ENCODE measurements around the gene CHRNG.

CHRNG gene

DNA sequence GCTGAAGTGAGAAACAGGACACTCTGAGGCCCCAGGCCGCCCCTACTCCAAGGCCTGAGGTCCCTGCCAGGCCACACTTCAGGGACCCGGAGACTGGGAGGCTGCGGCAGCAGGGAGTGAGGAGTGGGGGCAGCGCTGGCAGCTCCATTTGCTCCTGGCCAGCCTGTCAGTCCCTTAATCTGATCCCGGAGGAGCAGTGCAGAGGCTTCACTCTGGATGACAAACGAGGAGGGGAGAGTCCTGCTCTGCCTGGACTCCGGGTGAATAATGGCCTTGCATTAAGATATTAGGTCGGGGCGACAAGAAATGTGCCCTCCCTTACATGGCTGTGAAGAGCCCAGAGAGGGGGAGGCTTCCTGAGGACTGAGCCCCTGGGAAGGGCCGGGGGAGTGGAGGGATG lies 33.6 kb upstream of the CHRNG start:
- DNase-seq: no peak

DNA sequence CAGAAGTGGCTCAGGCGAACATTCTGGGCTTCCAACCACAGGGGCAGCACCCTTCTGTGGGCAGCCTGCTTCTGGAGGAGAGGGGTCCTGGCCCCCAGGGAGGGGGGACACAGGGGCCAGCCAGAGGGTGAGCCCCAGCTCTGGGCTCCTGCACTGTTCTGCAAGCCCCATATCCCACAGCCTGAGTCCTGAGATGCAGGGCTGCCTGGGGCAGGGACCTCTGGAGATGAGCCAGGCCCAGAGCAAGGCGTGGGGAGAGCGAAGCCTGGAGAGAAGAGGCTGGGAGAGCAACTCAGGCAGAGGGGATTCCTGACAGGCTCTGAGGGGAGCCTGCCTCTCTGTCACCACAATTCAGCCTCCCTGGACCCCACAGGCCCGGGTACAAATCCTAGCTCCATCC lies 32.8 kb upstream of the CHRNG start:
- DNase-seq: no peak

DNA sequence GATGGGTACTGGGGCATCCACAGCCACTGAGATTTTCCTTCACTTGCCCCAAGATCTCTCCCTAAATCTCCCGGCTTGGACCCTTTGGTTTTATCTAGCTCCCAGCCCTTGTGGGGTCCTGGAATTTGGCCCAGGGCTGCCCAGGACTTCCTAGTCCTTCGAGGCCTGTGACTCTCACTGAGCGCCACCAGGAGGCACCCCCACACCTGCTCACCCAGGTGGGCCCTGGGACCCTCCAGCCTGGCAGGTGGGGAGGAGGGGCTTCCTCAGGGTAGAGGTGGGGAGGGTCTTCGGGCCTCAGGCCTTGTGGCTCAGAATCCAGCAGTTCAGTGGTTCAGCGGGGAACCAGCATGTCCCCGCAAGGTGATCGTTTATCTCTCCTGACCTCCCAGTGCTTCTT lies 31.2 kb upstream of the CHRNG start:
- DNase-seq: no peak

DNA sequence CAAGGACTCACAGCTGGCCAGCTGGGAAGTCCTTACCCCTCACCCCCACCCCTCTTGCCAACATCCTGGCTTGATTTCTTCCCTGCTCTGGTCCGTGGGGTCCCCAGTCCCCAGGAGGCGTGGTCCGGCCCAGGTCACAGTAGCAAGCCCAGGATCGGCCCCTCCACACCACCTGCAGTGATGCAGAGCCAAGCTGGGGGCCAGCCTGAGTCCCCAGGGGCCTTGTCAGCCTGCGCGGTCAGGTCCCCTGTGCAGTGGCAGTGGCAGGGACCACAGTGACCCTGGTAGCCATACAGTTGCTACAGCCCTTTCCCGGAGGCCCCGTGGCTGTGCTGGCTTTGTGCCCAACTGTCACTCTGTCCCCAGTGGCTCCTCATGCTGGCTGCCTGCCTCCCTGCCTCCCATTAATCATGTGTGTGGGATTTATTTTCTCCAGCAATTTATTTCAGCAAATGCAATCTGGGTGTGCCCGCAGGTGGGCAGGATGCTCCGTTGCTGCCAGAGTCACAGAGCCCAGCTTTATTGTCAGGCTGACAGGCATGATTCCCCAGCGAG lies 28.1 kb upstream of the CHRNG start:
- DNase-seq: no peak

DNA sequence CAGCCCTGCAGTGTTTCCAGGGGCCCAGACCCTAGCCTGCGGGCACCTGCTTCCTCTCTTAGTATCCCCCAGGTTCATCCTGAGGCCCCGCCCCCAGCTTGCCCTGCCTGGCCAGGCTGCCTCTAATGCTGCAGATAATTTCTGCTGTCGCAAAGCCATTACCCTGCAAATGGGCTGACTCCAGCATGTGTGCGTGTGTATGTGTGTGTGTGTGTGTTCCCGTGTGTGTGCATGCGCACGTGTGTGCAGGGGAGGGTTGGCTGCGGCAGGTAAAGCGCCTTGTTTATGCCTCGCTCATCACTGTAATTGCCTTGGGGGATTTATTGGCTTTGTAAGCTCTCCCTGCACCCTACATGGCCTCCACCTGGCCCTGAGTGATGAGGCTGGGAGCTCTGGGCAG lies 26.9 kb upstream of the CHRNG start:
- no peak for DNase-seq

DNA sequence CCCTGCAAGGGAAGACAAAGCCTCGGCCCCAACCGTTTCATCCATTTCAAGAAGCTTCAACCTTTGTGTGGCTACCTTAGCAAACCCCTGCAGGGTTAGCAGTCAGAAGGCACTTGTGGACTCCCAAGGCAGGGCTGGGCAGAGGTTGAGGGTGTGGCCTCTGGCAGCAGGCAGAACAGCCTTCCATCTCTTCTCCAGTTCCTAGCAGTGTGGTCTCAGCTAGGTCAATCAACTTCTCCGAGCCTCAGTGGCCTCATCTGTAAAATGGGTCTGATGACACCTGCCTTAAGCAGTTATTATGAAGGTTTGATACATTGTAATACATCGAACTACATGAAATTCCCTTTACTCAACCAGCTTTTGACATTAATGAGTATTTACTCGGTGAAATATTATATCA lies 26.1 kb upstream of the CHRNG start:
- no peak for DNase-seq

DNA sequence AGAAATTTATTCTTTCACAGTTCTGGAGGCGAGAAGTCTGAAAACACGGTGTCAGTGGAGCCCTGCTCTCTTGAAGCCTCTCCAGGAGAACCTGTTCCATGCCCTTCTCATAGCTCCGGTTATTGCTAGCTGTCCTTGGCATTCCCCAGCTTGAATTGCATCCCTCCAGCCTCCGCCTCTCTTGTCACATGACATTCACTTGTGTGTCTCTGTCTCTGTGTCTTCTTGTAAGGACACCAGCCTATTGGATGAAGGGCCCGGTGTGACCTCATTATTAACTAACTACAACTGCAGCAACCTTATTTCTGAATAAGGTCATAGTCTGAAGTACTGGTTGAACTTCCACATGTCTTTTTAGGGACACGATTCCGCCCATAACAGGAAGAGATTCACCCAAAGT lies 23.9 kb upstream of the CHRNG start:
- DNase-seq: no peak

DNA sequence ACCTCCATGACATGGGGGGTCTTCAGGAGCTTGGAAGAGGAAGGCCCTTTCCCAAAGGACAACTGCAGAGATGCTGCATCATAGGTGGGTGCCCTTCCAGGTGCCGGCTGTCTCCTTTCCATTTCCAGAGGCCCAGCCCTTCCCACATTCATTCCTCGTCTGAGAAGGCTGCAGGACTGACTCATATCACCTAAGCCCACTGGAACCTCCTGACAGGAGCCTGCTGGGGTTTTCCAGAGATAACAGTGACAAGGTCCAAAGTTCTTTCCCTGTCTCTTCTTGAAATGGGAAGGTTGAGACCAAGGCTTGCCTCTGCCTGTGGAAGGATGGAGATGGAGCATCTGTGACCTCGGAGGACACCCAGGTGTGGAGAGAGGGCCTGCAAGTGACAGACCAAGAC lies 22.9 kb upstream of the CHRNG start:
- no peak for DNase-seq

DNA sequence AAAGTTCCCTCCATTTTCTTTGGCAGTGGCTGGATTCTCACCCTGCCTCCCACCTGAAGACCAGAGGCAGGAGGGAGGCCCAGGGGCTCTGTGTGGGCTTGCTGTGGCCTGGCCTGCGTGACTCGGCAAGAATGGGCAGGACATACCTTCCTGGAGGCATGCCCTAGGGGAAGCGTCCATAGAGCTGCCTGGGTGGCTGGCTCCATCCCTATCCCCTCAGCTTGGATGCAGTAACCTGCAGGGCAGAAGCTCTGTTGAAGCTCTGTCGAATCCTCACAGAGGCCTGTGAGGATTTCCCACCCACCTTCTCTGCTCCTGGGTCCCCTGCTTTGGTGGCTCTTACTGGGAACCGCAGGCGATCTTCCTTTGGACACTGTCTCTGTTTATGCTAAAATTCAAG lies 20.6 kb upstream of the CHRNG start:
- DNase-seq: no peak

DNA sequence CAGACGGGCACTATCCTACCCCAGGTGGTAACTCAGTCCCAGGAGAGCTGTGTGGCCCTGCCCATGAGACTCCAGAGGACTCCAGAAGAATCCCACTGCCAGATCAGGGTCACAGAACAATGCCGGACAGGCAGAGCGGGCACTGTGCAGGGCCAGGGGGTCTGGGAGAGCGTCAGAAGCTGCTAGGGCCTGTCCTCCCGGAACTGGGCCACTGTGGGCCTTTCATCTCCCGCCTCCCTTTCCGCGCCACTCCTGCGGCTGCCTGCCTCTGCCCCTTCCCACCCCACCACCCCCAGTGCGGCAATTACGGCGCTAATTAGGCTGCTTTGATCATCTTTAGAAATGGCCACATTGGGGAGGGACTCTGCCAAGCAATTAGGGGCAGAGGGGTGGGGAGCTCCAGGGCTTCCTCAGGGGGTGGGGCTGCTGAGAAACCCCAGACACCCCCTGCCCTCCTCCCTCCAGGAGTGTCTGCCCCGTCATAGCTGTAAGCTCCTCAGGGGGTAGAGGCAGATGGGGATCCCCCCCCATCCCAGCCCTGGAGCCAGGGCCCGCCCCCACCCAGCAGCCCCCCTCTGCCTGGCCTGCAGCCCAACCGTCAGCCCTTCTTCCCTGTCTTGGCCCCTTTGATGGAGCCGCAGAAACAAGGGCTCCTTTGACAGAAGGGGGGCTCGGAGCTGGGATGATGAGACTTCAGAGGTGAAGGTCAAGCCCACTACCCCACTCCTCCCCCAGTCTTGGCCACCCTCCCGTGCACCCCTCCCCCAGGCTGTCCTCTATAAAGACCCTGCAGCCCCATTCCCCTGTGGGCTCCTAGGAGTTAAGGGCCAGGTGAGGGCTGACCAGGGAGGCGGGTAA lies 19.7 kb upstream of the CHRNG start, which contains the start of gene PRSS56:
PRSS56 (plus strand) TSS at position 808 of the 858 bp plus-strand sequence. CDS start 211 bp downstream, outside the sequence.
- DNase-seq: no peak

DNA sequence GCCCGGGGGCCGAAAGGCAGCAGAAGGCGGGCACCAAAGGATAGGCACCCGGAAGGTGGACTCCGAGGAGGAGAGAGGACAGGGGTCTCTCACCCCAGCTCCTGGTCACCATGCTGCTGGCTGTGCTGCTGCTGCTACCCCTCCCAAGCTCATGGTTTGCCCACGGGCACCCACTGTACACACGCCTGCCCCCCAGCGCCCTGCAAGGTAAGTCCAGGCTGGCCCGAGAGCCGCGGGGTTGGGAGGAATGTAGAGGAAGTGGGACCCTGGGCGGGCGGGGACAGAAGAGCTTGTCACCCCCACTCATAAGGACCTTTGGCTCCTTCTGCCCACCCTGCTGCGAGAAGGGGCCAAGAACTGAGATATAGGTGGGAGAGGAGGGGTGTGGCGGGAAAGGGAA lies 19.0 kb upstream of the CHRNG start:
- DNase-seq: no peak

DNA sequence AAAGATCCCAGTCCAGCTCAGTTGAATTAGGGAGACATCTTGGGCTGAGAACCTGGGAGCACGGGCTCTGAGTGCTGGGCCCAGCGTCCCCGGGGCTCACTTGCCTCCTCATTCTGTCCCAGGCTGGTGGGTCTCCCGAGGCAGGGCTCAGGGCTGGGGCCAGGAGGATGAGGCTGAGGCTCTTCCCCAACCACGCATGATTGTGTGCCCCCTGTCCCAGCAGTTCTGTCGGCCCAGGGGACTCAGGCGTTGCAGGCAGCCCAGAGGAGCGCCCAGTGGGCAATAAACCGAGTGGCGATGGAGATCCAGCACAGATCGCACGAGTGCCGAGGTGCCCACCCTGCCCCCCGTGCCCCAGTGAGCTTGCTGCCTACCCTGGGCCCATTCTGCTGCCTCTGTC lies 18.4 kb upstream of the CHRNG start:
- DNase-seq: no peak

DNA sequence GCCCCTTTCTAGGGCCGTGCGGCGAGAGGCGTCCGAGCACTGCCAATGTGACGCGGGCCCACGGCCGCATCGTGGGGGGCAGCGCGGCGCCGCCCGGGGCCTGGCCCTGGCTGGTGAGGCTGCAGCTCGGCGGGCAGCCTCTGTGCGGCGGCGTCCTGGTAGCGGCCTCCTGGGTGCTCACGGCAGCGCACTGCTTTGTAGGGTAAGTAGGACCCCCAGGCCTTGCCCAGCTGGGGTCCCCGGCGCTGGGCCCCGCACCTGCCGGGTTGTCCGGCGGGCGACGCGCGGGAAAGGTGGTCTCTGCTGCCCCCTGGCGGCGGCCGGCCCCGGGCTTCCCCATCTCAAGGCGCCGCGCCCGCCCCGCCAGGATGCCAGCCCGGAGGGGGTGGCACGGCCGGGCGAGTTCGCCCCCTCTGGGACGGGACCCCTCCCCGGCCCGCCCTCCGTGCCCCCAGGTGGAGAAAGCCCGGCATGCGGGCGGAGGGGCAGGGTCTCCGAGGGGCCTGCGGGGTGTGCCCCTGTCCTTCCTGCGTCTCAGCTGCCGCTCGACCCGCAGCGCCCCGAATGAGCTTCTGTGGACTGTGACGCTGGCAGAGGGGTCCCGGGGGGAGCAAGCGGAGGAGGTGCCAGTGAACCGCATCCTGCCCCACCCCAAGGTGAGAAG lies 17.4 kb upstream of the CHRNG start:
- DNase-seq: no peak

DNA sequence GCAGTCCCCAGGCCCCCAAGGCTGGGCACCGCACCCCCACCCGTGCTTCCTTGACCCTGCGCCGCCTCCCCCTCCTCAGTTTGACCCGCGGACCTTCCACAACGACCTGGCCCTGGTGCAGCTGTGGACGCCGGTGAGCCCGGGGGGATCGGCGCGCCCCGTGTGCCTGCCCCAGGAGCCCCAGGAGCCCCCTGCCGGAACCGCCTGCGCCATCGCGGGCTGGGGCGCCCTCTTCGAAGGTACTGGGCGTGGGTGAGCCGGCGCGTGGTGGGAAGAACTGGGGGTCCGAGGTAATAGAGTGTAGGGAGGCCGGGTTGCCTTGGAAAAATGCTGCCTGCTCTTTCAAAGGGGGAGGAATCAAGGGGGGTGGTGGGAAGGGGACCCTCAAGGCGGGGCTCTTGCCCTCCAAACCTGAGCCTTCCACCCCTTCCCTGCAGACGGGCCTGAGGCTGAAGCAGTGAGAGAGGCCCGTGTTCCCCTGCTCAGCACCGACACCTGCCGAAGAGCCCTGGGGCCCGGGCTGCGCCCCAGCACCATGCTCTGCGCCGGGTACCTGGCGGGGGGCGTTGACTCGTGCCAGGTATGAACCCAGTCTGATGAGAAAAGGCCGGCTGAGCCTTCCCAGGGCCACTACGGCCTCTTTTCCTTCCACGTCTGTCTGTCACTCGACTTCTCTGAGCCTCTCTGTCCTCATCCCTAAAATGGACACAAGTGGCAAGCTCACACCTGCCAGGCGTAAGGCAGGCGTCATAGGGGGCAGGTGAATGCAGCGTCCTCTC lies 16.7 kb upstream of the CHRNG start:
- DNase-seq: no peak

DNA sequence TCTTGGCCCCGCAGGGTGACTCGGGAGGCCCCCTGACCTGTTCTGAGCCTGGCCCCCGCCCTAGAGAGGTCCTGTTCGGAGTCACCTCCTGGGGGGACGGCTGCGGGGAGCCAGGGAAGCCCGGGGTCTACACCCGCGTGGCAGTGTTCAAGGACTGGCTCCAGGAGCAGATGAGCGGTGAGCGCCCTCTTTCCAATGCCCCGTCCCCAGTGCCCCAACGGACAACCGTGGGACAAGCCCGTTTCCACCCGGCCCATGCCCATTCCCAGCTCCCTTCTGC lies 16.1 kb upstream of the CHRNG start:
- no peak for DNase-seq

DNA sequence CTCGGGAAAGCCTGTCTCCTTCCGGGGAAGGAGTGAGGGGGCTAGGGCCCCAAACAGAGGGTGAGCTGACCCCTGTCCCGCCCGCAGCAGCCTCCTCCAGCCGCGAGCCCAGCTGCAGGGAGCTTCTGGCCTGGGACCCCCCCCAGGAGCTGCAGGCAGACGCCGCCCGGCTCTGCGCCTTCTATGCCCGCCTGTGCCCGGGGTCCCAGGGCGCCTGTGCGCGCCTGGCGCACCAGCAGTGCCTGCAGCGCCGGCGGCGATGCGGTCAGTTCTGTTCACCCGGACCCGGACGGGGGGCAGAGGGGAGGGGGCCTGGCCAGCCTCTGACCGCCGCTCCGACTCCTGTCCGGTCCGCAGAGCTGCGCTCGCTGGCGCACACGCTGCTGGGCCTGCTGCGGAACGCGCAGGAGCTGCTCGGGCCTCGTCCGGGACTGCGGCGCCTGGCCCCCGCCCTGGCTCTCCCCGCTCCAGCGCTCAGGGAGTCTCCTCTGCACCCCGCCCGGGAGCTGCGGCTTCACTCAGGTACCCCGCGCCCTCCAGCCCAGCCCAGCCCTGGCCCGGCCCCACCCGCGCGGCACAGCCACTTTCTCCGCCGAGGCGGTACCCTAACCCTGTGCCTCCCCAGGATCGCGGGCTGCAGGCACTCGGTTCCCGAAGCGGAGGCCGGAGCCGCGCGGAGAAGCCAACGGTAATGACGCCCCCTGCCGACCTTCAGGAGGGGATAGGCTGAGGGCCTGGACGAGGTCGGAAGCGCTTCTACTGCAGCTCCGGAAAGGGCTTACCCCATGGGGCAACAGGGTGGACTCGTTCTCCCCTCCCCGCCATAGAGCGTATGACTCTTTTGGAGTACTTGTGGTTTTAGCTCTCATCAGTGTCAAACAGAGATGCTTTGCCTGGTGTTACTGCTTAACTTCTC lies 15.6 kb upstream of the CHRNG start:
- DNase-seq: no peak

DNA sequence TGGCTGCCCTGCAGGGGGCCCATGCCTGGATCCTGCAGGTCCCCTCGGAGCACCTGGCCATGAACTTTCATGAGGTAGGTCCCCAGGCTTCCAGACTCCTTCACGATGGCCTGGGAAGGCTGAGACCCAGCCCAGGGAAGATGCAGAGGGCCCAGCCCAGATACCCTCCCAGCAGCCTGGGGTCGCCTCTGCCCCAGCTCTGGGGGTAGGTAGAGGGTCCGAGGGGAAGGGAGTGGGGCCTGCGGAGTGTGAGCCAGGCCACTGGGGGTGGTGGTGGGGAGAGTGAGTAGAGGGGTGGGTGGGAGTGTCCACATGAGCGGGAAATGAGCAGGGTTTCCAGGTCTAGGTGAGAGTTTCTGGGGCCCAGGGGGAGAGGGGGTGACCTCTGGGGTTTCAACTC lies 14.7 kb upstream of the CHRNG start:
- no peak for DNase-seq

DNA sequence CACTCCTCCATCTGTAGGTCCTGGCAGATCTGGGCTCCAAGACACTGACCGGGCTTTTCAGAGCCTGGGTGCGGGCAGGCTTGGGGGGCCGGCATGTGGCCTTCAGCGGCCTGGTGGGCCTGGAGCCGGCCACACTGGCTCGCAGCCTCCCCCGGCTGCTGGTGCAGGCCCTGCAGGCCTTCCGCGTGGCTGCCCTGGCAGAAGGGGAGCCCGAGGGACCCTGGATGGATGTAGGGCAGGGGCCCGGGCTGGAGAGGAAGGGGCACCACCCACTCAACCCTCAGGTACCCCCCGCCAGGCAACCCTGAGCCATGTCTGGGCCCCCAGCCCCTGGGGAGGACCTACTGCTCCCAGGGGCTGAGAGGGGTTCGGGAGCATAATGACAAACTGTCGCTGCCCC lies 14.3 kb upstream of the CHRNG start:
- no peak for DNase-seq

DNA sequence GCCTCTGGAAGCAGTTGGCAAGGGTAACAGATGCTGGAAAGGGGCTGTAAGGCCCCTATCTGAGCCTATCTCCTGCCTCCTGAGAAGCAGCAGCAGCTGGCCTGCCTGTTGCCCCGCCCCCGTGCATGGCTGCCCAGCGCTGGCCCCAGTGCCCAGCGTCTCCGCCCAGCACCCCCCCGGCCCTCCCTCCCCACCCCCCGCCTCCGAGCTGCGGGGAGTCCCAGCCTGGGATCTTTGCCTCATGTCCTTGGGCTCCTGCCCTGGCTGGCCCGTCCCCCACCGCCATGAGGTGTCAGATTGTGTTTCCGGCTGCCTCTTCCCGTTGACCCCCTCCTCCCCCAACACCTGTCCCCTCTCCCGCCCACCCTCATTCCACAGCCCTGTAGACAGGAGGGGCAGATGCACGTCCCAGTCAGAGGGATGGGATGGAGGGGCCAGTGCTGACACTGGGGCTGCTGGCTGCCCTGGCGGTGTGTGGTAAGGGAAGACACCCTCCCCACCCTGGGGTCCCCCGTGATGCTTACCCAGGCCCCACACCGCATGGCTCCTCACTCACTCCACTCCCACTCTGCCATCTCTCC lies 13.6 kb upstream of the CHRNG start, which contains the start of gene CHRND:
CHRND (plus strand) TSS at position 370 of the 581 bp plus-strand sequence; CDS start at position 426, 56 bp downstream.
- DNase-seq: no peak

DNA sequence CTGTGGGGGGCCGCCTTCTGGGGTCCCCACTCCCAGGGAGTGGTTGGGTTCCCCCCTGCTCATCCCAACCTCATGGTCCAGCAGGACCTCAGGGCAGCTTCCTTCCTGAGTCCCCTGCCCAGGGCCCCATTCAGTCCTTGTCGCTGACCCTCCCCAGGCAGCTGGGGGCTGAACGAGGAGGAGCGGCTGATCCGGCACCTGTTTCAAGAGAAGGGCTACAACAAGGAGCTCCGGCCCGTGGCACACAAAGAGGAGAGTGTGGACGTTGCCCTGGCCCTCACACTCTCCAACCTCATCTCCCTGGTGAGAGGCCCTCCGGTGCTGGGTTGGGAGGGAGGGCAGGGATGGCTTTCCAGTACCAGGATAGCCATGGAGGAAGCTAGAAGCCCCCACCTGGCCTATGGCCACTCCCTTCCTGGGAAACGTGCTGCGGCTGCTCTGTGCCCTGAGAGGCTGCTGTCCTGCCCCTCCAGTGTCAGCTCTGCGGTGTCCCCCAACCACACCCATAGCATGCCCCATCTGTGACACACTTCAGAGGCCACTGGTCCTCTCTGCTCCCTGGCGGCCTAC lies 13.0 kb upstream of the CHRNG start:
- DNase-seq: no peak

DNA sequence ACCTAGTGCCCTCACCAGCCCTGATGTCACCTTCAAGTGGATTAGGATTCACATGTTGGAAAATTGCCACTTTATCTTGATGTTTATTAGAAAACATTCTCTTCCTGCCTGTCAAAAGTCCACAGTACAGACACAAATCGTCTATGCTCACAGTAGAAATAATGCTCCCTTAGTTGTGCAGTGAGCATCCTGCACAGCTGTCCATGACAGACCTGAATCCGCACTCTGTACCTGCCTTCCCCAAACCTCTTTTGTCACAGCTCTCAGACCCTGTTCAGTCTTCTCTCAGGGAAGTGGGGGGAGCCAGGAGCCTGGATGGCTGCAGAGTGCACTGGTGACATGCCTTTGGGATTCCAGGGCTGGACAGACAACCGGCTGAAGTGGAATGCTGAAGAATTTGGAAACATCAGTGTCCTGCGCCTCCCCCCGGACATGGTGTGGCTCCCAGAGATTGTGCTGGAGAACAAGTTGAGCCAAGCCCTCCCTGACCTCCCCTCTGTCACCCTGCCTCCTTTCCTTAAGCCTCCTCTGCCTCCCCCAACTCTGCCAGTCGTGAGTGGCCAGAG lies 11.5 kb upstream of the CHRNG start:
- DNase-seq: no peak

Measured in cerebellar nuclear complex (tissue), 1 donor.